Vagina (tissue), 2 donors: Measurements from ENCODE around the gene ZNF804B.

ENCODE experiments used
- POLR2AphosphoS5 ChIP-seq, 2 donors: sonication (generic); formaldehyde crosslinking; IDR thresholded peaks; one replicate each; pipeline ENCODE4 v1.9.0; 2017; ENCODE audit warnings: antibody characterized with exemption in 2 of 2, mild to moderate bottlenecking in 2 of 2, low read depth in 1 of 2; ENCODE audit not compliant: insufficient read depth in 1 of 2
- TF ChIP-seq, protein P1 (sequence below), 3 experiments: fragments of 450-650 bp in 2 of 3; fragments of 200-600 bp in 1 of 3; sonication (generic) in 1 of 3; IDR thresholded peaks; one replicate each; pipeline ENCODE4 v1.5.1; 2017 to 2019; ENCODE audit warnings: antibody characterized with exemption in 3 of 3, mild to moderate bottlenecking in 2 of 3, moderate library complexity in 2 of 3

DNA sequence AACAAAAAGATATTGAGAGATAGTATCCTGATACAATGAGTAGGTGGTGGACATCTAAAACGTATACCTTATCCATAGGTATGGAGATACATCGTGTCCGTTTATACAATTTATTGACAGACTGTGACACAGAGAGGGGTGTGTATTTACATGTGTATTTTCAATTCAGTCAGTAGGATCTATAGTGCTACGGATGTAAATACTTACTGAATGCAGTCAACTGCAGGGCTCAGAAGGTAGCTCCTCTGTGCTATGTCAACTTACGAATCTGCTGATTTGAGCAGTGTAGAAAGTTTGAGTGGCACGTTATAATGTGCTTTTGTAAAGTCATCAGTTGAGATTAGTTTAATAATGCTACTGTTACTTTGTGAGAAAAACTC, 626 bp downstream of the ZNF804B start:
- no peak for TF ChIP-seq POLR2AphosphoS5 (IDR thresholded peaks at IDR 0.05; ENCODE audit: insufficient read depth in 1 of 2, low read depth in 1 of 2)
- TF ChIP-seq, protein P1, sequence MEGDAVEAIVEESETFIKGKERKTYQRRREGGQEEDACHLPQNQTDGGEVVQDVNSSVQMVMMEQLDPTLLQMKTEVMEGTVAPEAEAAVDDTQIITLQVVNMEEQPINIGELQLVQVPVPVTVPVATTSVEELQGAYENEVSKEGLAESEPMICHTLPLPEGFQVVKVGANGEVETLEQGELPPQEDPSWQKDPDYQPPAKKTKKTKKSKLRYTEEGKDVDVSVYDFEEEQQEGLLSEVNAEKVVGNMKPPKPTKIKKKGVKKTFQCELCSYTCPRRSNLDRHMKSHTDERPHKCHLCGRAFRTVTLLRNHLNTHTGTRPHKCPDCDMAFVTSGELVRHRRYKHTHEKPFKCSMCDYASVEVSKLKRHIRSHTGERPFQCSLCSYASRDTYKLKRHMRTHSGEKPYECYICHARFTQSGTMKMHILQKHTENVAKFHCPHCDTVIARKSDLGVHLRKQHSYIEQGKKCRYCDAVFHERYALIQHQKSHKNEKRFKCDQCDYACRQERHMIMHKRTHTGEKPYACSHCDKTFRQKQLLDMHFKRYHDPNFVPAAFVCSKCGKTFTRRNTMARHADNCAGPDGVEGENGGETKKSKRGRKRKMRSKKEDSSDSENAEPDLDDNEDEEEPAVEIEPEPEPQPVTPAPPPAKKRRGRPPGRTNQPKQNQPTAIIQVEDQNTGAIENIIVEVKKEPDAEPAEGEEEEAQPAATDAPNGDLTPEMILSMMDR (IDR thresholded peaks at IDR 0.05) = no peak
